Osteoblast (primary cell): ENCODE results near the gene CCDC83. TPM values are rescaled to one million over a fixed set of nuclear protein-coding genes. Genes with fewer than 3 reads are reported as not detected.
A peak's percentile ranks its signal among the peaks of the same experiment; 100 is the strongest.

ENCODE experiments used
- DNase-seq: peaks from one replicate; pipeline ENCODE4 v3.0.0; 2011; ENCODE audit warnings: low spot score, mixed read lengths; ENCODE audit not compliant: insufficient read length; ENCODE audit errors: missing footprints
- H2AFZ ChIP-seq: 2 replicates; pipeline ENCODE4 v1.6.0; 2011; ENCODE audit warnings: mild to moderate bottlenecking, low read length
- H3K27ac ChIP-seq: 2 replicates; pipeline ENCODE4 v1.5.1; 2011; ENCODE audit warnings: mild to moderate bottlenecking, low read depth, low read length, moderate library complexity
- H3K27me3 ChIP-seq: 2 replicates; pipeline ENCODE4 v1.6.0; 2012; ENCODE audit warnings: mild to moderate bottlenecking, control low read depth, inconsistent platforms, low read length, moderate library complexity; ENCODE audit not compliant: insufficient read depth
- H3K36me3 ChIP-seq: 2 replicates; pipeline ENCODE4 v1.5.1; 2011; ENCODE audit warnings: mild to moderate bottlenecking, low read length, control low read depth, moderate library complexity; ENCODE audit not compliant: insufficient read depth
- H3K4me1 ChIP-seq: 2 replicates; pipeline ENCODE4 v1.5.1; 2011; ENCODE audit warnings: mild to moderate bottlenecking, low read length, control low read depth, moderate library complexity; ENCODE audit not compliant: insufficient read depth
- H3K4me2 ChIP-seq: 2 replicates; pipeline ENCODE4 v1.6.0; 2011; ENCODE audit warnings: mild to moderate bottlenecking, low read length; ENCODE audit not compliant: insufficient read depth
- H3K4me3 ChIP-seq: fragments of 200-600 bp; sonication (generic); 3 replicates; pipeline ENCODE4 v1.5.1; 2012; ENCODE audit warnings: mild to moderate bottlenecking, low read length, inconsistent platforms; ENCODE audit not compliant: insufficient read depth
- H3K79me2 ChIP-seq: 2 replicates; pipeline ENCODE4 v1.6.0; 2012; ENCODE audit warnings: mild to moderate bottlenecking, low read length, control low read depth, inconsistent platforms; ENCODE audit not compliant: insufficient read depth
- H3K9me3 ChIP-seq: 2 replicates; pipeline ENCODE4 v1.5.1; 2011; ENCODE audit warnings: low read depth, low read length, control low read depth
- H4K20me1 ChIP-seq: 2 replicates; pipeline ENCODE4 v1.6.0; 2012; ENCODE audit warnings: mild to moderate bottlenecking, low read length, control low read depth; ENCODE audit not compliant: insufficient read depth
- total RNA-seq: library from RNA; depleted of rRNA; stranded (reverse); fragments of >200 nt; gene quantifications from 2 replicates; pipeline ENCODE4 v1.2.3, GENCODE V29; 2012
- TF ChIP-seq, protein P1 (sequence below): IDR thresholded peaks from 2 replicates; pipeline ENCODE4 v1.5.1; 2011; ENCODE audit warnings: mild to moderate bottlenecking, low read depth, low read length, moderate library complexity; ENCODE audit errors: extremely low read depth

The CCDC83 gene
- total RNA-seq, 1 donor = not detected

DNA sequence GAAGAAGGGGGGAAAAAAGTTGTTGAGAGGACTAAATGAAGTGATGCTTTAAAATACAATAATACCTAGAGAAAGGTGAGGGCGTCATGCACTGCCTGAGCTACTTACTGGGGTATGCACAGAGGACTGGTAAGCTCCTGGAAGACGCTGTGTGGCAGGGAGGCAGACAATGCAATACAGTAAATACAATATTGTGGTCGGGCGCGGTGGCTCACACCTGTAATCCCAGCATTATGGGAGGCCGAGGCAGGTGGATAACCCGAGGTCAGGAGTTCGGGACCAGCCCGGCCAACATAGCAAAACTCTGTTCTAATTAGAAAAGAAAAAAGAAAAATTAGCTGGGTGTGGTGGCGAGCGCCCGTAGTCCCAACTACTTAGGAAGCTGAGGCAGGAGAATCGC is 43.6 kb upstream of the CCDC83 start:
- Histone ChIP-seq H3K4me2 (peak overlapping the region; percentile 92), H3K27me3 (peaks cover 3% of the 10 kb centered on the region), H3K9me3 (no peaks in the 10 kb centered on the region), H4K20me1 (peaks cover 4% of the 10 kb centered on the region), H3K36me3 (no peaks in the 10 kb centered on the region), H3K4me1 (peaks cover 39% of the 10 kb centered on the region), H3K27ac (no peak overlapping the region), H2AFZ (no peak overlapping the region), H3K79me2 (no peaks in the 10 kb centered on the region), H3K4me3 (peak overlapping the region; percentile 76)
- no peak for DNase-seq
- TF ChIP-seq, protein P1, sequence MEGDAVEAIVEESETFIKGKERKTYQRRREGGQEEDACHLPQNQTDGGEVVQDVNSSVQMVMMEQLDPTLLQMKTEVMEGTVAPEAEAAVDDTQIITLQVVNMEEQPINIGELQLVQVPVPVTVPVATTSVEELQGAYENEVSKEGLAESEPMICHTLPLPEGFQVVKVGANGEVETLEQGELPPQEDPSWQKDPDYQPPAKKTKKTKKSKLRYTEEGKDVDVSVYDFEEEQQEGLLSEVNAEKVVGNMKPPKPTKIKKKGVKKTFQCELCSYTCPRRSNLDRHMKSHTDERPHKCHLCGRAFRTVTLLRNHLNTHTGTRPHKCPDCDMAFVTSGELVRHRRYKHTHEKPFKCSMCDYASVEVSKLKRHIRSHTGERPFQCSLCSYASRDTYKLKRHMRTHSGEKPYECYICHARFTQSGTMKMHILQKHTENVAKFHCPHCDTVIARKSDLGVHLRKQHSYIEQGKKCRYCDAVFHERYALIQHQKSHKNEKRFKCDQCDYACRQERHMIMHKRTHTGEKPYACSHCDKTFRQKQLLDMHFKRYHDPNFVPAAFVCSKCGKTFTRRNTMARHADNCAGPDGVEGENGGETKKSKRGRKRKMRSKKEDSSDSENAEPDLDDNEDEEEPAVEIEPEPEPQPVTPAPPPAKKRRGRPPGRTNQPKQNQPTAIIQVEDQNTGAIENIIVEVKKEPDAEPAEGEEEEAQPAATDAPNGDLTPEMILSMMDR = no peak

DNA sequence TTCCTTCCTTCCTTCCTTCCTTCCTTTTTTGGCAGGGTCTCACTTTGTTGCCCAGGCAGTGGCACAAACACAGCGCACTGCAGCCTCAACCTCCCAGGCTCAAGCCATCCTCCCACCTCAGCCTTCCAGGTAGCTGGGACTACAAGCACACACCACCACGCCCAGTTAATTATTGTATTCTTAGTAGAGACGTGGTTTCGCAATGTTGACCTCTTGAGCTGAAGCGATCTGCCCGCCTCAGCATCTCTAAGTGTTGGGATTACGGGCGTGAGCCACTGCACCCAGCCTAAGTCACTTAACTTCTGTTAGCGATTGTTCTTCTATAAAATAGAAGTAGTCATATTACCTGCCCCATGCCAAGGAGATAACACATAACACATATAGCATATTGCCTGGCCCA is 41.5 kb upstream of the CCDC83 start:
- Histone ChIP-seq H3K4me2 (no peak overlapping the region), H3K27ac (no peak overlapping the region), H3K9me3 (no peaks in the 10 kb centered on the region), H4K20me1 (peaks cover 4% of the 10 kb centered on the region), H3K4me3 (no peak overlapping the region), H3K4me1 (peaks cover 39% of the 10 kb centered on the region), H3K27me3 (peaks cover 3% of the 10 kb centered on the region), H3K79me2 (no peaks in the 10 kb centered on the region), H2AFZ (no peak overlapping the region), H3K36me3 (no peaks in the 10 kb centered on the region)
- TF ChIP-seq, protein P1 = no peak
- DNase-seq = no peak

DNA sequence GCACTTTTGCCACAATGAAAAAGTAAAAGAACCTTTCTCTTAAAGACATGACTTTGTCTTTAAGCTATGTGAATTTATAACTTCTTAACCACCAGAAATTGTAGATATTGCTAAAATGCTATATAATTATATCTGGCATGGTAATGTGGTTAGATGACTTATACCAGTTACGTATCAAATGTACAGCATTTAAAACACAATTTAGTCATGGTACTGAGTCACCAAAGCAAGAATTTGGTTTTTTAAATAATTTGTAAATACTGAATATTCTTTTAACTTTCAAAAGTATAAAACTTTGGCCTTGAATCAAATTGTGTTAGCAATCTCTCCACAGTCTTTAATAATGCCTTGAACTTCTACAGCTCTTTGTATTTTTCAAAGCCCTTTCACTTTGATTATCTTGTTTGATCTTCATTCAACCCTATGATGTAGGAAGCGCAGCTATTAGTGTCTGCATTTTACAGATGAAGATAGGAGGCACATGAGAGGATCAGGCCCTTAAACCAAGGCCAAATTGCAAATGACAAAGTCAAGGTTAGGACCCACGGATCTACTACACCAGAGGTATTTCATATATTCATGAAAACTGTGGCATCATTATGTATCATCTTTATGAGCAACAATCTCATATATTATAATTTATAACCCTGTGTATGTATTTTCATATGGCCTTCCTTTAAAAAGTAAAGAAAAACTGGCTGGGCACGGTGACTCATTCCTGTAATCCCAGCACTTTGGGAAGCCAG is 39.8 kb upstream of the CCDC83 start:
- no peaks in the 10 kb centered on the region for H3K9me3 ChIP-seq
- H3K27me3 ChIP-seq = peaks cover 3% of the 10 kb centered on the region
- no peak overlapping the region for H2AFZ ChIP-seq
- H3K27ac ChIP-seq = peak overlapping the region; percentile 82
- no peaks in the 10 kb centered on the region for H4K20me1 ChIP-seq
- peak overlapping the region; percentile 34 for H3K4me3 ChIP-seq
- H3K4me1 ChIP-seq = peaks cover 32% of the 10 kb centered on the region
- H3K79me2 ChIP-seq = no peaks in the 10 kb centered on the region
- DNase-seq = peak; percentile 93
- peak overlapping the region; percentile 65 for H3K4me2 ChIP-seq
- TF ChIP-seq, protein P1 = no peak
- H3K36me3 ChIP-seq = no peaks in the 10 kb centered on the region

DNA sequence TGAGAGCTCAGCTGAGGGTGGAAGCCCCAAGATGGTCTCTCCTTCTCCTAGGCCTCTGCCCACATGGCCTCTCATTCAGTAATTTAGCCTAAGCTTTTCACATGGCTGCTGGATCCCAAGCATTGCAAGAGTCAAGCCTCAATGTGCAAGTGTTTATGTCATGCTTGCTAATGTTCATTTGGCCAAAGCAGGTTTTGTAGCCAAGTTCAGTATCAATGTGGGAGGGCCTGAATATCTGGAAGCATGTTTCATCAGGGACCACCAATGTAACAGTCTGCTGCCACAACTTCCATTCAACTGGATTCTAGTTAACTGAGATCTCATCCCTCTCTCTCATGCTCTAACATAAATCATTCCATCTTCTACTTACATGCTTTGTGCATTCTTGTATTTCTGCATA is 35.7 kb upstream of the CCDC83 start:
- H3K4me2 ChIP-seq = no peak overlapping the region
- no peak overlapping the region for H3K27ac ChIP-seq
- TF ChIP-seq, protein P1 = no peak
- H3K4me1 ChIP-seq = peaks cover 35% of the 10 kb centered on the region
- no peaks in the 10 kb centered on the region for H4K20me1 ChIP-seq
- H3K9me3 ChIP-seq = no peaks in the 10 kb centered on the region
- H3K79me2 ChIP-seq = no peaks in the 10 kb centered on the region
- H2AFZ ChIP-seq = no peak overlapping the region
- H3K27me3 ChIP-seq = no peaks in the 10 kb centered on the region
- DNase-seq = no peak
- H3K4me3 ChIP-seq = no peak overlapping the region
- no peaks in the 10 kb centered on the region for H3K36me3 ChIP-seq
